NCI-H128 (cell line): ENCODE data around the gene NLRP12.
"Not testable (repeated sequence)": the region's sequence is repeated elsewhere in the genome, so short reads cannot be mapped to it uniquely, and the experiment has no call there.

Experiments used
- DNase-seq: peaks from one replicate; lab custom pipeline; 2025; ENCODE audit not compliant: unreplicated experiment; lab: John Stamatoyannopoulos, UW

The NLRP12 gene

GRCh38 chr19:53785196-53785889, 38.8 kb downstream of the NLRP12 start:
- DNase-seq: no peak

GRCh38 chr19:53782698-53783097, 41.4 kb downstream of the NLRP12 start:
- no peak for DNase-seq

DNA sequence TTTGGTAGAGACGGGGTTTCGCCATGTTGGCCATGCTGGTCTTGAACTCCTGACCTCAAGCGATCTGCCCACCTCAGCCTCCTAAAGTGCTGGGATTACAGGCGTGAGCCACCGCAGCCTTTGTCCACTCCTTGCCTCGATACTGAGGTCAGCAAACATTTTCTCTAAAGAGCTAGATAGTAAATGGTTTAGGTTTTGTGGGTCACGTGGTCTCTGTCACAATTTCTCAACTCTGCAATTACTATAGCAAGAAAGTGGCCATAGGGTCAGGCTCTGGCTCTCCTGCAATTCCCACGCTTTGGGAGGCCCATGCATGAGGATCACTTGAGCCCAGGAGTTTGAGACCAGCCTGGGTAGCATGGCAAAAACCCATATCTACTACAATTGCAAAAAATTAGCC, 42.8 kb downstream of the NLRP12 start:
- not testable (repeated sequence) for DNase-seq

GRCh38 chr19:53780506-53780905, 43.6 kb downstream of the NLRP12 start:
- no peak for DNase-seq

- no peak for DNase-seq
These were observed 48.6 kb downstream of the NLRP12 start for GRCh38 chr19:53775524-53775923.

GRCh38 chr19:53774491-53774890, 49.6 kb downstream of the NLRP12 start:
- not testable (repeated sequence) for DNase-seq

DNA sequence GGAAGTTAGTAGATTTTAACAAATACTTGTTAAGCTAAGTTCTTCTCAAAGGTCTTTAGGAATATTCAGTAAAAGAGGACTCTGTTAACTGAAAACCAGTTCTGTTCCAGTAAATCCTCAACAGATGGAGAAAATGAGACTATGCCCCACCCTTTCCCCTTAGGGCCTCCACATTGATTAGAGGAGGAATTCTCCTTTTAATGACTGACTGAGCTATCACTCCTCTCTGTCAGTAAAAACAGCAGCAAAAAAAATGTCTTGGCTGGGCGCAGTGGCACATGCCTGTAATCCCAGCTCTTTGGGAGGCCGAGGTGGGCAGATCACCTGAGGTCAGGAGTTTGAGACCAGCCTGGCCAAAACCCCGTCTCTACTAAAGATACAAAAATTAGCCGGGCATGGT, 50.1 kb downstream of the NLRP12 start:
- DNase-seq: no peak

DNA sequence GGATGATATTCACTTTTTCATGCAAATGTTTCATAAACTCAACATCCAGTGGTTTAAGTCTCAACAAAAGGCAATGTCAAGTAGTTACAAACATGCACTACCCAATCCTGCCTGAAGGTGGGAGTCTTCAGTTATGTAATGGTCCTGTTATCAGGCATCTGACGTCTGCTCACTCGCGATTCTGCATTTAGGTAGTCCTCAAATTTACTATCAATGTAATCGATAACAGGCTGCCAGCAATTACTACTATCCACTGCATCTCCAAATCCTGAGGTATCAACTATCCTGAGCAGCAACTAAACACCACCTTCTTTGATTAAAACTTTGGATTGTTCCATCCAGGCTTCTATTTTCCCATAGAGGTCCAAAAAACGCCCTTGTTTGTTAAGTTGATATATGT, 51.2 kb downstream of the NLRP12 start:
- no peak for DNase-seq

DNA sequence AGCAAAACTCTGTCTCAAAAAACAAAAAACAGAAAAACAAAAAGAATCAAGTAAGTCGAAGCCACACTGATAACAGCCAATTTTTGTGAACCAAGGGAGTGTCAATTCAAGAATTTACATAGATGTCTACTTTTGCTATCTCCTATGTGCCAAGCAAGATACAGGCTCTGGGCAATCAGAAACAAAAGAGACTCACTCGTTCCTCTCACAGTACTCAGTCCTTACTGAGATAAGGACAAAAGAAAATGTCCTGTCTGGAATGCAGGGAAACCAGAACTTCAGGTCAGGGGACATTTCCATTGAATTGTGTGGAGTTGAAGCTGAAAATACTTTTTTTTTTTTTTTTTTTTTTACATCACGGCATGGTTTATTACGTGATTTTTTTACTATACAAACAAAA, 53.0 kb downstream of the NLRP12 start:
- DNase-seq: no peak

DNA sequence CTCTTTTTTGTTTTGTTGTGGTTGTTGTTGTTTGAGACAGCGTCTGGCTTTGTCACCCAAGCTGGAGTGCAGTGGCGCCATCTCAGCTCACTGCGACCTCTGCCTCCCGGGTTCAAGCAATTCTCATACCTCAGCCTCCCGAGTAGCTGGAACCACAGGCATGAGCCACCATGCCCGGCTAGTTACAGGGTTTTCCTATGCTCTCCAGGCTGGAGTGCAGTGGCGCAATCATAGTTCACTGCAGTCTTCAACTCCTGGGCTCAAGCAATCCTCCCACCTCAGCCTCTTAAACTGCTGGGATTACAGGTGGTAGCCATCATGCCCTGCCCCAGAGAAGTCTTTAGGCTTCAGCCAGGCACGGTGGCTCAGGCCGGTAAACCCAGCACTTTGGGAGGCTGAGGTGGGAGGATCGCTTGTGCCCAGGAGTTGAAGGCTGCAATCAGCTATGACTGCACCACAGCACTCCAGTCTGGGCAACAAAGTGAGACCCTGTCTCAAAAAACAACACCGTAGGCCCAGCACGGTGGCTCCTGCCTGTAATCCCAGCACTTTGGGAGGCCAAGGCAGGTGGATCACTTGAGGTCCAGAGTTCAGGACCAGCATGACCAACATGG, 54.3 kb downstream of the NLRP12 start:
- DNase-seq: not testable (repeated sequence)

GRCh38 chr19:53768401-53768800, 55.7 kb downstream of the NLRP12 start:
- no peak for DNase-seq

GRCh38 chr19:53758991-53759390, 65.1 kb downstream of the NLRP12 start:
- not testable (repeated sequence) for DNase-seq
